Heart left ventricle (tissue), 16 donors: ENCODE measurements around the gene RAB4B. TPM values are rescaled to one million over a fixed set of nuclear protein-coding genes. Genes with fewer than 3 reads are reported as not detected.

Experiments
- ATAC-seq, 4 donors: fragments of 200-7000 bp; cut with Tn5 transposase; one replicate each; pipeline ENCODE4 v1.9.1; 2020 to 2022; ENCODE audit warnings: moderate library complexity in 4 of 4, mild to moderate bottlenecking in 3 of 4, moderate number of reproducible peaks in 1 of 4
- DNase-seq, 5 donors: peaks; one replicate each; pipeline ENCODE4 v3.0.0-alpha.2; 2020
- H3K27ac ChIP-seq, 12 donors: fragments of 200-600 bp; sonication (generic) in 4 of 12; one replicate each; pipeline versions ENCODE4 v1.5.0 to v1.8.0; 2016 to 2022; ENCODE audit warnings: mild to moderate bottlenecking in 2 of 12
- H3K27me3 ChIP-seq, 9 donors: fragments of 200-600 bp; sonication (generic) in 2 of 9; one replicate each; pipeline versions ENCODE4 v1.5.1 to v1.8.0; 2016 to 2022; ENCODE audit warnings: mild to moderate bottlenecking in 3 of 9
- H3K36me3 ChIP-seq, 9 donors: fragments of 200-600 bp; sonication (generic) in 2 of 9; one replicate each; pipeline versions ENCODE4 v1.5.0 to v1.8.0; 2018 to 2022; ENCODE audit warnings: mild to moderate bottlenecking in 2 of 9
- H3K4me1 ChIP-seq, 12 donors: fragments of 200-600 bp; sonication (generic) in 4 of 12; one replicate each; pipeline versions ENCODE4 v1.5.0 to v1.8.0; 2016 to 2022; ENCODE audit warnings: mild to moderate bottlenecking in 3 of 12
- H3K4me3 ChIP-seq, 12 donors: fragments of 200-600 bp; sonication (generic) in 4 of 12; one replicate each; pipeline versions ENCODE4 v1.5.0 to v1.8.0; 2017 to 2022; ENCODE audit warnings: mild to moderate bottlenecking in 9 of 12, moderate library complexity in 4 of 12
- H3K9me3 ChIP-seq, 12 donors: fragments of 200-600 bp; sonication (generic) in 4 of 12; one replicate each; pipeline versions ENCODE4 v1.5.0 to v1.8.0; 2016 to 2022; ENCODE audit warnings: mild to moderate bottlenecking in 1 of 12
- POLR2A ChIP-seq, 2 donors: fragments of 450-650 bp; IDR thresholded peaks; one replicate each; pipeline ENCODE4 v1.6.1; 2017; ENCODE audit warnings: antibody characterized with exemption in 2 of 2, mild to moderate bottlenecking in 2 of 2, moderate library complexity in 2 of 2
- WGBS, 4 donors: extraction: QIAGEN DNeasy Blood & Tissue Kit in 2 of 4; methylation state at CpG; one replicate each; pipeline versions ENCODE4 v1.1.5 to v1.1.7; 2013 to 2018; 5-methylcytosine and 5-hydroxymethylcytosine counted together
- intact Hi-C, 10 donors: fragments of 100-400 bp; cut with DNase I; formaldehyde crosslinking; loops; one replicate each; pipeline versions ENCODE4 v1.11.1 to v1.14.2; 2022
- polyA plus RNA-seq, 2 donors: library from polyadenylated mRNA; stranded (reverse); fragments of 200-250 nt; gene quantifications; one replicate each; pipeline ENCODE4 v1.2.3, GENCODE V29; 2013
- total RNA-seq, 9 donors: library from RNA; depleted of rRNA in 2 of 9; stranded (reverse); fragments of >200 nt in 2 of 9; fragmentation: NEBNext Ultra II Directional in 3 of 9; extraction: Animal tissue kit (Norgen Biotek cat#: 25700) in 3 of 9; gene quantifications; one replicate each; pipeline versions ENCODE4 v1.1.0 to v1.2.4, GENCODE V29; 2016 to 2023
- TF ChIP-seq, protein P1 (sequence below), 12 donors: fragments of 200-600 bp; sonication (generic) in 4 of 12; IDR thresholded peaks; one replicate each; pipeline versions ENCODE4 v1.5.0 to v1.8.0; 2018 to 2022; ENCODE audit warnings: antibody characterized with exemption in 12 of 12, mild to moderate bottlenecking in 5 of 12
- donor health status: ischemic (EF 13 %, LVEDD 7.1; RV severe dilation, severe dysfunction).
- donor health status: healthy with polysubstance abuse.
- donor health status: DM: no; HTN: yes; CAD: no.
- donor health status: DM: no; HTN: no; CAD: no.
- donor health status: ischemic (EF 25% LVEDD 6.9; RV normal size, moderate dysfunction).
- donor health status: ischemic (EF 25% LVEDD 5.7; RV mildly dilated, moderate dysfunction).
- donor health status: healthy.
- donor health status: DM: yes; HTN: yes; CAD: no.
- donor health status: ischemic (EF 35%, LVEDD 5.7; RV mildly dilated, moderate dysfunction).
- donor health status: nonischemic (EF 11% LVEDD 7.7; RV severe dilation, severe dysfunction).
- donor health status: DM: yes; HTN: yes; CAD: no.
- donor health status: PGD.
- donor health status: ischemic (EF 29% LVEDD 5.4; RV normal size, mild dysfunction).
- donor health status: nonischemic (EF 23%, LVEDD 6.1; RV moderate dilation, normal function).

RAB4B gene
- total and polyA plus RNA-seq, 11 donors = 12.3 to 50.1 (median 17.2) TPM

DNA sequence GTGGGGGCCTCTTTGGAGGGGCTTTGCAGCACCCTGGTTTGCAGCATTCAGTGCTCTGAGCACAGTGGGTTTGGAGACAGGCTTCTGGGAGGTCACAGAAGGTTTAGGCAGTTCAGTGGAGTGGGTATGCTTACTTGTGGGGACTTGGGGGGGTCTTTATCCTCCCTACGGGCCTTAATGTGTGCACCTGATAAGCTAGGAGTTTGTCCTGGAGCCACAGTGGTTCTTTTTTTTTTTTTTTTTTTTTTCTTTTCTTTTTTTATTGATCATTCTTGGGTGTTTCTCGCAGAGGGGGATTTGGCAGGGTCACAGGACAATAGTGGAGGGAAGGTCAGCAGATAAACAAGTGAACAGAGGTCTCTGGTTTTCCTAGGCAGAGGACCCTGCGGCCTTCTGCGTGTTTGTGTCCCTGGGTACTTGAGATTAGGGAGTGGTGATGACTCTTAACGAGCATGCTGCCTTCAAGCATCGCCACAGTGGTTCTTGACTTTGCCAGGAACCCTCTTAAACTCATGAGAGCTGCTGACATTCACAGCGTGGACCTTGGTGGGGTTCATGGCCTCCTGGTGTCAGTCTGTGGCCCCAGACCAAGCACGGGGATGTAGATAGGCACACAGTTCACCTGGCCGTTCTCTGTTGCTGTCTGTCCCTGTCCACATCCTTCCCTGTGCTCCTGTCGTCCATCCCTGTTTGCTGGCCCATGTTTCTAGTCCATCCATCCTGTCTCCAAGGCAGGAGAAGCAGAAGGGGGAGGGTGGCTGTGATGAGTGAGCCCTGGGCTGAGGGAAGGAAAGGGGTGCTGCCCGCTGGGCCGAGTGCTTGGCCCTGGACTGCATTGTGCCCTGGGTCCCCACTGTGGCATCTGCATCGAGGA is 23.6 kb downstream of the RAB4B start:
- no peak for TF ChIP-seq POLR2A (IDR thresholded peaks at IDR 0.05)
- TF ChIP-seq, protein P1, sequence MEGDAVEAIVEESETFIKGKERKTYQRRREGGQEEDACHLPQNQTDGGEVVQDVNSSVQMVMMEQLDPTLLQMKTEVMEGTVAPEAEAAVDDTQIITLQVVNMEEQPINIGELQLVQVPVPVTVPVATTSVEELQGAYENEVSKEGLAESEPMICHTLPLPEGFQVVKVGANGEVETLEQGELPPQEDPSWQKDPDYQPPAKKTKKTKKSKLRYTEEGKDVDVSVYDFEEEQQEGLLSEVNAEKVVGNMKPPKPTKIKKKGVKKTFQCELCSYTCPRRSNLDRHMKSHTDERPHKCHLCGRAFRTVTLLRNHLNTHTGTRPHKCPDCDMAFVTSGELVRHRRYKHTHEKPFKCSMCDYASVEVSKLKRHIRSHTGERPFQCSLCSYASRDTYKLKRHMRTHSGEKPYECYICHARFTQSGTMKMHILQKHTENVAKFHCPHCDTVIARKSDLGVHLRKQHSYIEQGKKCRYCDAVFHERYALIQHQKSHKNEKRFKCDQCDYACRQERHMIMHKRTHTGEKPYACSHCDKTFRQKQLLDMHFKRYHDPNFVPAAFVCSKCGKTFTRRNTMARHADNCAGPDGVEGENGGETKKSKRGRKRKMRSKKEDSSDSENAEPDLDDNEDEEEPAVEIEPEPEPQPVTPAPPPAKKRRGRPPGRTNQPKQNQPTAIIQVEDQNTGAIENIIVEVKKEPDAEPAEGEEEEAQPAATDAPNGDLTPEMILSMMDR (IDR thresholded peaks at IDR 0.05) = no peak
- H3K4me1 ChIP-seq = peaks cover 48 to 78% (median 70%) of the 10 kb centered on the region in 12 donors
- H3K27ac ChIP-seq = peak overlapping the region; percentile 75 to 99 (median 97)
- peak overlapping the region in 11 of 12 donors; percentile 6 to 99 (median 94) for H3K4me3 ChIP-seq
- peaks cover 0 to 40% (median 15%) of the 10 kb centered on the region in 9 donors for H3K36me3 ChIP-seq
- ATAC-seq (no peak), DNase-seq (no peak)
- 15 to 24% (median 16%) methylated on average over 12 to 13 of the region's 13 CpGs for WGBS, 4 donors
- intact Hi-C loops = loop anchor here in 3 of 10 donors (2.0 to 10.0 kb wide), 3 partner anchors 15 to 377 kb away; partner anchors contain the start of gene SERTAD1 (in 1 of the 3)
- H3K9me3 ChIP-seq = no peaks in the 10 kb centered on the region
- no peaks in the 10 kb centered on the region for H3K27me3 ChIP-seq

DNA sequence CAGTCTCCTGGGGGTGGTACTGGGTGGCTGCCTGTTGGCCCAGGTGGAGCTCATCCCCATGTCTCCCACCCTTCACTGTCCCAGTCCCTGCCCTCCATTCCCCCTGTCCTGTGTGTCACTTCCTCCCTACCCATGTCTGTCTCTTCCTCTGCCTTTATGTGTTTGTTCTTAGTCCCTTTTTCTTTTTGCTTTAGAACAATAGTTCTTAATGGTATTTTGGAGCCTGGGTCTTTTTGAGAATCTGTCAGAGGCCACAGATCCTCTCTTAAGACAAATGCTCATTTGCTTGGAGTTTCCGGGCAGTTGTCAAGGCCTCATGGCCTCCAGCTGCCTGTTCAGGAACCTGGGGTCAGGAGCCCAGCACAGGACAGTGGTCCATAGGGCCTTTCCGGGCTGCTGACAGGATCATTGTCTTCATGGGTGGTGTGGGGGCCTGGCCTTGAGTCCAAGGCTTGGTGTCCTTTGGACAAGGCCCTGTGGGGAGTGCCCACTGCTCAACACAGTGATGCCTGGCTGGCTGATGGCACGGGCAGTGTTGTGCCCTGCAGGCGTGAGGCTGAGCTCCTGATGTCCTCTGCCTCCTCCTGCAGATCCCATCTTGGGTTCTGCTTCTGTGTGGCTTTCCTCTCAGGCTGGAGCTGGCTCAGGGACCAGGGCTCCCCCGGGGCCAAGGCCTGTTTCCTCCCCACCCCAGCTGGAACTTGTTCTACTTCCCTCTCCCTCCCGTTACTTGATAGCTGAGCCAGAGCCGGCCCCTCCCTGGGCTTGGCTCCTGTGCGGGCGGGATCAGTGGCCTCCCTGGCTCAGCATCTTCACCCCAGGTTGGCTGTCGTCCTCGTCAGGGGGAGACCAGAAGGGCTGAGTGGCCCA is 24.5 kb downstream of the RAB4B start:
- H3K4me3 ChIP-seq = peak overlapping the region in 11 of 12 donors; percentile 13 to 99 (median 93)
- H3K36me3 ChIP-seq = peaks cover 0 to 46% (median 23%) of the 10 kb centered on the region in 9 donors
- peak overlapping the region; percentile 75 to 99 (median 97) for H3K27ac ChIP-seq
- H3K27me3 ChIP-seq = no peaks in the 10 kb centered on the region
- DNase-seq (peak; percentile 82 to 88 (median 83)), ATAC-seq (peak in 3 of 4 donors; percentile 5 to 43 (median 5))
- no peaks in the 10 kb centered on the region for H3K9me3 ChIP-seq
- peaks cover 54 to 86% (median 78%) of the 10 kb centered on the region in 12 donors for H3K4me1 ChIP-seq
- intact Hi-C loops = loop anchor here in 2 of 10 donors (10.0 kb wide), 2 partner anchors 138 to 378 kb away; partner anchors contain the start of gene SERTAD1 (in 1 of the 2)
- TF ChIP-seq, protein P1 (IDR thresholded peaks at IDR 0.05) = no peak
- TF ChIP-seq POLR2A (IDR thresholded peaks at IDR 0.05) = no peak
- WGBS, 4 donors = 10 to 18% (median 14%) methylated on average over 6 to 11 of the region's 11 CpGs

DNA sequence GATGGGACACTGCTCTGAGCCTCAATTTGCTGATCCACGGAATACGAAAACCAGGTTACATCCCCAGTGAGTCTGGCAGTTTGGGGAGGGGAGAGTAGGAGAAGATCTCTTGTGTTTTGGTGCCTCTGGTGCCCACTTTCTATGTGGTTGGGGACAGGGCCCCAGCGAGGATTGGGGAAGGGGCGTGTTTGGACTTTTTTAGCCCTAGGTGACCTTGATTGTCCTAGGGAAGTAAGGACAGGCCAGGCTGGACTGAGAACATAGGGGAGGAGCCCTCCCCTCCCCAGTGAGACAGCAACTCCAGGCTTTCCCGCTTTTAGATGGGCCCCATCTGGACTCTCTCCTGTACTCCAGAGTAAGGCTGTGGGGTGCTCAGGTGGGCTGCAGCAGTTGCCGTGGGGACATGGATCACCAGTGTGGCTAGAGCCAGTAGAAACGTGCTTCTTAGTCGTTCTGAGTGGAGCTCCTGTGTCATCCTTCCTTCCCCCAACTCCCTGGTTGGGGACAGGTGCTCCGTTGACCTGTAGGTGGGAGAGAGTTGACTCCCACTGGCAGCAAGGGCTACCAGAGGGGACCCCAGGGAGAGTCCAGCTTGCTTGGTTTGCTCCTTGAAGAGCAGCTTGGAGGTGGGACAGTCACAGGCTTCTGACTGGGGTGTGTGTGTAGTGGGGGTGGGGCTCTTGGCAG is 25.3 kb downstream of the RAB4B start:
- DNase-seq = no peak
- no peak for ATAC-seq
- intact Hi-C loops = loop anchor here in 2 of 10 donors (10.0 kb wide), 2 partner anchors 139 to 379 kb away; partner anchors contain the start of gene SERTAD1 (in 1 of the 2)
- Histone ChIP-seq H3K36me3 (peaks cover 0 to 54% (median 30%) of the 10 kb centered on the region in 9 donors), H3K4me1 (peaks cover 56 to 85% (median 79%) of the 10 kb centered on the region in 12 donors), H3K27me3 (no peaks in the 10 kb centered on the region), H3K4me3 (peak overlapping the region in 11 of 12 donors; percentile 13 to 99 (median 93)), H3K27ac (peak overlapping the region; percentile 75 to 99 (median 97)), H3K9me3 (no peaks in the 10 kb centered on the region)
- 27 to 33% (median 30%) methylated on average over 6 to 9 of the region's 9 CpGs for WGBS, 4 donors
- TF ChIP-seq, protein P1 (IDR thresholded peaks at IDR 0.05) = no peak
- no peak for TF ChIP-seq POLR2A (IDR thresholded peaks at IDR 0.05)
